ENCODE results near the gene CCM2. TPM values are rescaled to one million over a fixed set of nuclear protein-coding genes. Genes with fewer than 3 reads are reported as not detected.

Gene CCM2
- polyA plus RNA-seq, 2 of the 4 experiments (the other 2 are of a cell fraction), result 18.9 to 34.6 TPM

DNA sequence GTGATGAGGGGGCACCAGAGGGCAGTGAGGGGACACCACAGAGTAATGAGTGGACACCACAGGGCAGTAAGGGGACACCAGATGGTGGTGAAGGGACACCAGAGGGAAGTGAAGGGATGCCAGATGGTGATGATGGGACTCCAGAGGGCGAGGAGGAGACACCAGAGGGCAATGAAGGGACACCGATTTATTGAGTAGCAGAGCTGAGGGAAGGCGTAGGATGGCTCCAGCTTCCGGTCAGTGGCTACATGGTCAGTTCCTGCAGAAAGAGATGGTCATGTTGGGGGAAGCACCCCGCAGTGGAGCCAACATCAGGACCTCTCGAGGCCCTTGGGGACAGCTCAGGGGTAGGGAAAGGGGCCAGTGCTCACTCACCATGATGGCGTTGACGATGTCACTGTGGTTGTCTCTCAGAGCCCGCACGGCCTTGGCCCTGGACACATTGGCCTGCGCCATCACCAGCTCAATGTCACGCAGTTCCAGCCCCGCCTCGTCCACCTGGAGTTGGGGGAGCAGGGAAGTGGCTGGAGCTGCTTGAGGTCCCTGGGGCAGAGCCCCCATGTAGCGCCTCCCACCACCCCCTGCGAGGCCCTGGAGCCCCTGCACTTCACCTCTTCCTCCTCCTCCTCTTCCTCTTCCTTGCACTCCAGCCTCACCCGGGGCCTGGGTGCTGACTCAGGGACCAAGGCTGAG lies 80.4 kb downstream of the CCM2 start (continued):
- no peak for TF ChIP-seq CHD4 (IDR thresholded peaks at IDR 0.05; ENCODE audit: borderline replicate concordance)

GRCh38 chr7:45080958-45081669 lies 81.1 kb downstream of the CCM2 start:
- ATAC-seq, result peak in 1 of 2 experiments; percentile 11; a peak in 2 of 6 replicates

GRCh38 chr7:45081670-45081974 lies 81.6 kb downstream of the CCM2 start:
- Histone ChIP-seq H3K4me3 (no peak overlapping the region), H3K4me2 (no peak overlapping the region), H3K9me3 (no peaks in the 10 kb centered on the region), H3K4me1 (no peaks in the 10 kb centered on the region), H3K27ac (no peak overlapping the region)
- DNase-seq (ENCODE audit: low read depth in 1 of 2, low spot score in 1 of 2) (no peak), FAIRE-seq (no peak), ATAC-seq (no peak; a peak in 2 of 6 replicates)
- TF ChIP-seq PHF8 (IDR thresholded peaks at IDR 0.05; ENCODE audit: borderline replicate concordance, low read depth), result no peak
- no peak for TF ChIP-seq FOSL2 (IDR thresholded peaks at IDR 0.05)
- no peak for TF ChIP-seq FOSL2 (CRISPR knock-in tag; IDR thresholded peaks at IDR 0.05)
- no peak for TF ChIP-seq CHD4 (IDR thresholded peaks at IDR 0.05; ENCODE audit: borderline replicate concordance)
- no peak for TF ChIP-seq ZNF302 (CRISPR knock-in tag; IDR thresholded peaks at IDR 0.05)
- no peak for TF ChIP-seq ESRRA (IDR thresholded peaks at IDR 0.05; ENCODE audit: borderline replicate concordance, low read length)
- no peak for TF ChIP-seq NR3C1 (IDR thresholded peaks at IDR 0.05)
- no peak for TF ChIP-seq POLR2A (IDR thresholded peaks at IDR 0.05; ENCODE audit: low read length)
- TF ChIP-seq HES2 (IDR thresholded peaks at IDR 0.05), result no peak
- no peak for TF ChIP-seq CBX2 (IDR thresholded peaks at IDR 0.05; ENCODE audit: borderline replicate concordance, low read depth)
- TF ChIP-seq SREBF2 (IDR thresholded peaks at IDR 0.05), result no peak
- TF ChIP-seq, protein P1, sequence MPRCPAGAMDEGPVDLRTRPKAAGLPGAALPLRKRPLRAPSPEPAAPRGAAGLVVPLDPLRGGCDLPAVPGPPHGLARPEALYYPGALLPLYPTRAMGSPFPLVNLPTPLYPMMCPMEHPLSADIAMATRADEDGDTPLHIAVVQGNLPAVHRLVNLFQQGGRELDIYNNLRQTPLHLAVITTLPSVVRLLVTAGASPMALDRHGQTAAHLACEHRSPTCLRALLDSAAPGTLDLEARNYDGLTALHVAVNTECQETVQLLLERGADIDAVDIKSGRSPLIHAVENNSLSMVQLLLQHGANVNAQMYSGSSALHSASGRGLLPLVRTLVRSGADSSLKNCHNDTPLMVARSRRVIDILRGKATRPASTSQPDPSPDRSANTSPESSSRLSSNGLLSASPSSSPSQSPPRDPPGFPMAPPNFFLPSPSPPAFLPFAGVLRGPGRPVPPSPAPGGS (IDR thresholded peaks at IDR 0.05), result no peak
- no peak for TF ChIP-seq ZC3H11A (IDR thresholded peaks at IDR 0.05)
- no peak for TF ChIP-seq MYC (IDR thresholded peaks at IDR 0.05; ENCODE audit: borderline replicate concordance, low read length)
- CTCF ChIA-PET, result interaction anchor here (1.0 kb wide), 1 partner anchor 20 kb away, joined by 3 read pairs; no protein-coding TSS in a partner anchor
- 91% methylated on average over 7 of the region's 9 CpGs for WGBS (ENCODE audit: missing lambda C conversion rate)
- POLR2A ChIA-PET, result no interaction called here

More at GRCh38 chr7:45080958-45081669, 81.1 kb downstream of the CCM2 start:
- 86% methylated on average over 14 of the region's 14 CpGs for whole genome bisulfite sequencing (ENCODE audit: missing lambda C conversion rate)
- H3K9me3 ChIP-seq, result no peaks in the 10 kb centered on the region
- no peak overlapping the region for H3K27ac ChIP-seq
- no peak overlapping the region for H3K4me2 ChIP-seq
- CTCF ChIA-PET, result interaction anchor here (1.0 kb wide), 1 partner anchor 21 kb away, joined by 3 read pairs; no protein-coding TSS in a partner anchor
- no peak overlapping the region for H3K4me3 ChIP-seq
- DNase-seq (ENCODE audit: low read depth in 1 of 2, low spot score in 1 of 2), result no peak
- POLR2A ChIA-PET, result interaction anchor here (0.5 kb wide), 1 partner anchor 34 kb away, joined by 4 read pairs; no protein-coding TSS in a partner anchor
- no peak for TF ChIP-seq HOXA7 (CRISPR knock-in tag; IDR thresholded peaks at IDR 0.05)
- no peak for TF ChIP-seq CHD2 (IDR thresholded peaks at IDR 0.05; ENCODE audit: low read length, partially characterized antibody)
- no peak for TF ChIP-seq NPAS2 (CRISPR knock-in tag; IDR thresholded peaks at IDR 0.05; ENCODE audit: borderline replicate concordance)
- TF ChIP-seq REST (IDR thresholded peaks at IDR 0.05), result no peak
- TF ChIP-seq JUNB (IDR thresholded peaks at IDR 0.05), result no peak
- TF ChIP-seq NFE2L2 (conservative IDR thresholded peaks at IDR 0.05; ENCODE audit: low read length), result no peak
- TF ChIP-seq, protein P2, sequence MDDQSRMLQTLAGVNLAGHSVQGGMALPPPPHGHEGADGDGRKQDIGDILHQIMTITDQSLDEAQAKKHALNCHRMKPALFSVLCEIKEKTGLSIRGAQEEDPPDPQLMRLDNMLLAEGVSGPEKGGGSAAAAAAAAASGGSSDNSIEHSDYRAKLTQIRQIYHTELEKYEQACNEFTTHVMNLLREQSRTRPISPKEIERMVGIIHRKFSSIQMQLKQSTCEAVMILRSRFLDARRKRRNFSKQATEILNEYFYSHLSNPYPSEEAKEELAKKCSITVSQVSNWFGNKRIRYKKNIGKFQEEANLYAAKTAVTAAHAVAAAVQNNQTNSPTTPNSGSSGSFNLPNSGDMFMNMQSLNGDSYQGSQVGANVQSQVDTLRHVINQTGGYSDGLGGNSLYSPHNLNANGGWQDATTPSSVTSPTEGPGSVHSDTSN (IDR thresholded peaks at IDR 0.05), result no peak
- no peak for TF ChIP-seq RARB (CRISPR knock-in tag; IDR thresholded peaks at IDR 0.05)
- TF ChIP-seq HEYL (CRISPR knock-in tag; IDR thresholded peaks at IDR 0.05), result no peak
- no peak for TF ChIP-seq CBX8 (IDR thresholded peaks at IDR 0.05)
- TF ChIP-seq, protein P3, sequence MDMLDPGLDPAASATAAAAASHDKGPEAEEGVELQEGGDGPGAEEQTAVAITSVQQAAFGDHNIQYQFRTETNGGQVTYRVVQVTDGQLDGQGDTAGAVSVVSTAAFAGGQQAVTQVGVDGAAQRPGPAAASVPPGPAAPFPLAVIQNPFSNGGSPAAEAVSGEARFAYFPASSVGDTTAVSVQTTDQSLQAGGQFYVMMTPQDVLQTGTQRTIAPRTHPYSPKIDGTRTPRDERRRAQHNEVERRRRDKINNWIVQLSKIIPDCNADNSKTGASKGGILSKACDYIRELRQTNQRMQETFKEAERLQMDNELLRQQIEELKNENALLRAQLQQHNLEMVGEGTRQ (IDR thresholded peaks at IDR 0.05), result no peak
- no peak for TF ChIP-seq MAZ (IDR thresholded peaks at IDR 0.05; ENCODE audit: borderline replicate concordance, low read depth, low read length)
- TF ChIP-seq CHD4 (IDR thresholded peaks at IDR 0.05; ENCODE audit: borderline replicate concordance), result no peak
- no peak for TF ChIP-seq HDAC2 (IDR thresholded peaks at IDR 0.05)
- no peak for FAIRE-seq
- no peaks in the 10 kb centered on the region for H3K4me1 ChIP-seq

Measured in A549 (cell line).